GM13977 (cell line): ENCODE data around the gene NCSTN.
"Not testable (repeated sequence)": the region's sequence is repeated elsewhere in the genome, so short reads cannot be mapped to it uniquely, and the experiment has no call there.

Source experiments
- DNase-seq: peaks from one replicate; pipeline ENCODE4 v3.0.0; 2012; ENCODE audit warnings: low spot score
- in situ Hi-C: fragments of 300-500 bp; cut with MboI; formaldehyde crosslinking; loops from one replicate; pipeline ENCODE4 v1.12.0; 2022; ENCODE audit warnings: low sequenced_read_pairs, low pct_unique_long_range_greater_than_20kb, mixed read lengths, inconsistent platforms; ENCODE audit not compliant: unreplicated experiment
- TF ChIP-seq, protein P1 (sequence below): IDR thresholded peaks from 2 replicates; pipeline ENCODE4 v1.5.1; 2012; ENCODE audit warnings: mild to moderate bottlenecking, control low read depth; ENCODE audit not compliant: insufficient read depth; ENCODE audit errors: extremely low read depth, missing control alignments

Gene NCSTN

GRCh38 chr1:160374306-160375110, 31.3 kb downstream of the NCSTN start:
- TF ChIP-seq, protein P1, sequence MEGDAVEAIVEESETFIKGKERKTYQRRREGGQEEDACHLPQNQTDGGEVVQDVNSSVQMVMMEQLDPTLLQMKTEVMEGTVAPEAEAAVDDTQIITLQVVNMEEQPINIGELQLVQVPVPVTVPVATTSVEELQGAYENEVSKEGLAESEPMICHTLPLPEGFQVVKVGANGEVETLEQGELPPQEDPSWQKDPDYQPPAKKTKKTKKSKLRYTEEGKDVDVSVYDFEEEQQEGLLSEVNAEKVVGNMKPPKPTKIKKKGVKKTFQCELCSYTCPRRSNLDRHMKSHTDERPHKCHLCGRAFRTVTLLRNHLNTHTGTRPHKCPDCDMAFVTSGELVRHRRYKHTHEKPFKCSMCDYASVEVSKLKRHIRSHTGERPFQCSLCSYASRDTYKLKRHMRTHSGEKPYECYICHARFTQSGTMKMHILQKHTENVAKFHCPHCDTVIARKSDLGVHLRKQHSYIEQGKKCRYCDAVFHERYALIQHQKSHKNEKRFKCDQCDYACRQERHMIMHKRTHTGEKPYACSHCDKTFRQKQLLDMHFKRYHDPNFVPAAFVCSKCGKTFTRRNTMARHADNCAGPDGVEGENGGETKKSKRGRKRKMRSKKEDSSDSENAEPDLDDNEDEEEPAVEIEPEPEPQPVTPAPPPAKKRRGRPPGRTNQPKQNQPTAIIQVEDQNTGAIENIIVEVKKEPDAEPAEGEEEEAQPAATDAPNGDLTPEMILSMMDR = no peak
- in situ Hi-C loops = no loop called here
- no peak for DNase-seq

GRCh38 chr1:160375788-160376524, 32.8 kb downstream of the NCSTN start:
- DNase-seq = no peak
- in situ Hi-C loops = no loop called here

DNA sequence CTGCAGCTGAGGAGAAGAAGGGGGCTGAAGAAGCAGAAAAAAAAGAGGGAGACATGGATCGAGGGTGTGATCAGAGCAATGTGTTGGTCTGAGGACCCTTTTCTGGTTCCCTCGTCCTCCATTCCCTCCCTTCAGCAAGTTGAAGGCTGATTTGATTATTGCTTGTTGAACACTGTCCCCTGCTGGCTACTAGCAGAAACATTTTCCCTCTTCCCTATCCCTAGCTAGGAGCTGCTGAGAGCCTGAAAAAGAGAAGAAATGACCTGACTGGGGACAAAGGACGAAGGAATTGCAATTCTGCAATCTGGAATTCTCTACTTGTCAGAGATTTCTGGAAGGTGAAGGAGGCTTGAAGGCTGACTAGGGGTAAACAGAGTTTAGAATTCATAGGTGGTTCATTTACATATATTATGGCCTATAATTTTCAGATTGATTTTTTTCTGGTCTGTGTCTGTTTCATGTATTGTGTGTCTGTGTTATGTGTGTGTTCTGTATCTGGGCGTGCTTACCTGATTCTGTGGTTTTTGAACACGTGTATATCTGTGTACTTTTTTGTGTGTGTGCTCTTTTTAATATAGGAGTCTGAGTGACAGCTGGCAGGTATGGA, 33.4 kb downstream of the NCSTN start:
- TF ChIP-seq, protein P1 = peak; percentile 89
- peak; percentile 75 for DNase-seq
- in situ Hi-C loops = no loop called here

More at GRCh38 chr1:160375788-160376524, 32.8 kb downstream of the NCSTN start:
- TF ChIP-seq, protein P1 = no peak

- in situ Hi-C loops = no loop called here
- TF ChIP-seq, protein P1 = no peak
- DNase-seq = no peak
Observed at GRCh38 chr1:160377585-160378206, 34.5 kb downstream of the NCSTN start.

GRCh38 chr1:160384812-160385211, 41.6 kb downstream of the NCSTN start:
- in situ Hi-C loops, DNase-seq: not testable (repeated sequence)

- DNase-seq, in situ Hi-C loops: not testable (repeated sequence)
Observed at GRCh38 chr1:160388406-160388805, 45.2 kb downstream of the NCSTN start.

- TF ChIP-seq, protein P1 = no peak
- in situ Hi-C loops = no loop called here
- DNase-seq = no peak
Observed at GRCh38 chr1:160394673-160395072, 51.5 kb downstream of the NCSTN start.
